SK-N-SH (cell line): ENCODE results near the gene OGDH. TPM values are rescaled to one million over a fixed set of nuclear protein-coding genes. Genes with fewer than 3 reads are reported as not detected.

Experiments
- CTCF ChIA-PET: fragments of 300-600, 350-600 bp; formaldehyde crosslinking; extraction: SDS; loops from one replicate; lab custom pipeline; 2021; lab: Yijun Ruan, JAX
- POLR2A ChIA-PET: fragments of 350-600 bp; sonication (Branson Sonifier 250); formaldehyde crosslinking; extraction: SDS; loops from one replicate; lab custom pipeline; 2020; ENCODE audit warnings: antibody characterized with exemption, inconsistent platforms; lab: Yijun Ruan, JAX
- DNase-seq: peaks from one replicate; pipeline ENCODE4 v3.0.0; 2012
- H2AFZ ChIP-seq: fragments of 200-600 bp; sonication (generic); 2 replicates; pipeline ENCODE4 v1.8.1; 2016; ENCODE audit warnings: antibody characterized with exemption, mild to moderate bottlenecking, low read depth
- H3F3A ChIP-seq: fragments of 200-600 bp; sonication (generic); replicated peaks from 2 replicates; pipeline ENCODE3; 2016; ENCODE audit warnings: antibody characterized with exemption, mild to moderate bottlenecking; ENCODE audit not compliant: insufficient read depth
- H3K27ac ChIP-seq, 2 experiments: fragments of 200-500 bp in 1 of 2; fragments of 200-600 bp in 1 of 2; sonication (Bioruptor generic) in 1 of 2; sonication (generic), shearing (Covaris generic) in 1 of 2; 2 replicates each; pipeline versions ENCODE4 v1.5.1 to v1.6.1; 2014 to 2016; ENCODE audit warnings: low read depth in 2 of 2, inconsistent platforms in 1 of 2, low read length in 1 of 2, mild to moderate bottlenecking in 1 of 2, mixed read lengths in 1 of 2
- H3K27me3 ChIP-seq: fragments of 200-600 bp; sonication (generic), shearing (Covaris generic); 2 replicates; pipeline ENCODE4 v1.6.1; 2016; ENCODE audit warnings: mixed run types; ENCODE audit not compliant: insufficient read depth
- H3K36me3 ChIP-seq, 2 experiments: fragments of 200-500 bp in 1 of 2; fragments of 200-600 bp in 1 of 2; sonication (Bioruptor generic) in 1 of 2; sonication (generic) in 1 of 2; replicated peaks in 1 of 2; 2 replicates each; pipeline versions ENCODE3 to v1.5.1; 2014 to 2016; ENCODE audit warnings: low read length in 1 of 2, mild to moderate bottlenecking in 1 of 2; ENCODE audit not compliant: insufficient read depth in 2 of 2, control insufficient read depth in 1 of 2
- H3K4me1 ChIP-seq, 2 experiments: fragments of 200-500 bp in 1 of 2; fragments of 200-600 bp in 1 of 2; sonication (Bioruptor generic) in 1 of 2; sonication (generic), shearing (Covaris generic) in 1 of 2; 2 replicates each; pipeline versions ENCODE4 v1.5.1 to v1.6.1; 2014 to 2016; ENCODE audit warnings: low read depth in 1 of 2, low read length in 1 of 2, mixed run types in 1 of 2; ENCODE audit not compliant: insufficient read depth in 2 of 2, control insufficient read depth in 1 of 2
- H3K4me2 ChIP-seq: fragments of 200-600 bp; sonication (generic), shearing (Covaris generic); 2 replicates; pipeline ENCODE4 v1.6.1; 2017; ENCODE audit warnings: mixed run types
- H3K4me3 ChIP-seq, 2 experiments: fragments of 200-500 bp in 1 of 2; fragments of 200-600 bp in 1 of 2; sonication (Bioruptor generic) in 1 of 2; sonication (generic), shearing (Covaris generic) in 1 of 2; 2 replicates each; pipeline versions ENCODE4 v1.5.1 to v1.8.1; 2014 to 2016; ENCODE audit warnings: low read depth in 2 of 2, inconsistent platforms in 1 of 2, low read length in 1 of 2, mild to moderate bottlenecking in 1 of 2, mixed read lengths in 1 of 2, moderate library complexity in 1 of 2
- H3K79me2 ChIP-seq: fragments of 200-600 bp; sonication (generic); 2 replicates; pipeline ENCODE4 v1.8.1; 2017; ENCODE audit warnings: mild to moderate bottlenecking; ENCODE audit not compliant: insufficient read depth
- H3K9ac ChIP-seq: fragments of 200-600 bp; sonication (generic); 2 replicates; pipeline ENCODE4 v1.6.1; 2017; ENCODE audit warnings: mixed run types
- H3K9me2 ChIP-seq: fragments of 200-600 bp; sonication (generic); 2 replicates; pipeline ENCODE4 v1.6.1; 2017; ENCODE audit warnings: mixed run types
- H3K9me3 ChIP-seq: fragments of 200-600 bp; sonication (generic); 2 replicates; pipeline ENCODE4 v1.6.1; 2017; ENCODE audit warnings: mixed run types, mild to moderate bottlenecking, moderate library complexity
- H4K20me1 ChIP-seq: fragments of 200-600 bp; sonication (generic); 2 replicates; pipeline ENCODE4 v1.6.1; 2017; ENCODE audit warnings: mild to moderate bottlenecking, mixed run types; ENCODE audit not compliant: insufficient read depth
- CTCF ChIP-seq: fragments of 200-600 bp; sonication (generic); IDR thresholded peaks from 2 replicates; pipeline ENCODE4 v1.6.1; 2017; ENCODE audit warnings: antibody characterized with exemption, mild to moderate bottlenecking, moderate library complexity
- EP300 ChIP-seq, 2 experiments: IDR thresholded peaks; 2 replicates each; pipeline versions ENCODE4 v1.4.0 to v1.6.1; 2012; ENCODE audit warnings: borderline replicate concordance in 1 of 2, low read depth in 1 of 2, low read length in 1 of 2
- EZH2phosphoT487 ChIP-seq: fragments of 200-600 bp; sonication (generic); IDR thresholded peaks from 2 replicates; pipeline ENCODE4 v1.6.1; 2017; ENCODE audit warnings: low read depth, mixed run types, mild to moderate bottlenecking, antibody characterized with exemption, moderate library complexity, borderline replicate concordance
- FOSL2 ChIP-seq: IDR thresholded peaks from 2 replicates; pipeline ENCODE4 v1.4.0; 2012; ENCODE audit warnings: low read depth, mild to moderate bottlenecking, moderate library complexity, borderline replicate concordance
- FOXJ3 ChIP-seq: sonication (generic); formaldehyde crosslinking; IDR thresholded peaks from 2 replicates; pipeline ENCODE4 v1.5.1; 2020; ENCODE audit warnings: mild to moderate bottlenecking, missing genetic modification reagents
- GABPA ChIP-seq: IDR thresholded peaks from 2 replicates; pipeline ENCODE4 v1.4.0; 2012; ENCODE audit warnings: low read depth, mild to moderate bottlenecking
- GATA2 ChIP-seq: sonication (generic); formaldehyde crosslinking; IDR thresholded peaks from 2 replicates; pipeline ENCODE4 v1.5.0; 2020; ENCODE audit warnings: mild to moderate bottlenecking, missing genetic modification reagents
- IRF3 ChIP-seq: fragments of 150-350 bp; IDR thresholded peaks from 2 replicates; pipeline ENCODE4 v1.6.1; 2016; ENCODE audit warnings: mild to moderate bottlenecking, low read depth, low read length
- MXI1 ChIP-seq: IDR thresholded peaks from 2 replicates; pipeline ENCODE4 v1.6.1; 2012; ENCODE audit warnings: mild to moderate bottlenecking, low read depth, low read length, improper control_type of control experiment
- RAD21 ChIP-seq: IDR thresholded peaks from 2 replicates; pipeline ENCODE4 v1.6.1; 2012; ENCODE audit warnings: mild to moderate bottlenecking, low read length
- RCOR1 ChIP-seq: fragments of 150-350 bp; IDR thresholded peaks from 2 replicates; pipeline ENCODE4 v1.6.1; 2017; ENCODE audit warnings: antibody characterized with exemption, low read length
- RFX5 ChIP-seq: IDR thresholded peaks from 2 replicates; pipeline ENCODE4 v1.6.1; 2012; ENCODE audit warnings: mild to moderate bottlenecking, improper control_type of control experiment, low read length
- SMC3 ChIP-seq: IDR thresholded peaks from 2 replicates; pipeline ENCODE4 v1.6.1; 2012; ENCODE audit warnings: low read depth, low read length, improper control_type of control experiment
- TEAD4 ChIP-seq: IDR thresholded peaks from 2 replicates; pipeline ENCODE4 v1.4.0; 2012; ENCODE audit warnings: mild to moderate bottlenecking, borderline replicate concordance; ENCODE audit not compliant: insufficient read depth
- USF2 ChIP-seq: fragments of 150-350 bp; IDR thresholded peaks from 2 replicates; pipeline ENCODE4 v1.6.1; 2017; ENCODE audit warnings: antibody characterized with exemption, low read length, low read depth, borderline replicate concordance
- YY1 ChIP-seq: IDR thresholded peaks from 2 replicates; pipeline ENCODE4 v1.4.0; 2012; ENCODE audit warnings: low read depth, mild to moderate bottlenecking
- ZBTB33 ChIP-seq: IDR thresholded peaks from 2 replicates; pipeline ENCODE4 v1.4.0; 2012; ENCODE audit warnings: low read depth, borderline replicate concordance
- WGBS: methylation state at CpG from one replicate; pipeline ENCODE4 v1.1.6; 2017; ENCODE audit warnings: low lambda C conversion rate; 5-methylcytosine and 5-hydroxymethylcytosine counted together
- polyA plus RNA-seq, 3 experiments: library from polyadenylated mRNA; depleted of rRNA; stranded (reverse); fragments of >200 nt; gene quantifications; 2 replicates each; pipeline ENCODE4 v1.2.3, GENCODE V29; 2012

The OGDH gene
- polyA plus RNA-seq, 1 of the 3 experiments (the other 2 are of a cell fraction) = 69.4 TPM

GRCh38 chr7:44599222-44599621 is 7.2 kb upstream of the OGDH start:
- TF ChIP-seq ZBTB33 (no peak), FOSL2 (no peak), CTCF (no peak), EZH2phosphoT487 (no peak), YY1 (no peak), GABPA (no peak), USF2 (no peak), GATA2 (CRISPR knock-in tag) (no peak), MXI1 (no peak), TEAD4 (no peak), RCOR1 (no peak), EP300 (IDR thresholded peaks at IDR 0.05; ENCODE audit: borderline replicate concordance in 1 of 2, low read depth in 1 of 2, low read length in 1 of 2) (no peak), IRF3 (no peak), RFX5 (no peak), FOXJ3 (CRISPR knock-in tag) (no peak), SMC3 (no peak), RAD21 (no peak)

More at GRCh38 chr7:44599222-44599621, 7.2 kb upstream of the OGDH start:
- Histone ChIP-seq H2AFZ (no peak overlapping the region), H3K4me2 (no peak overlapping the region), H4K20me1 (no peaks in the 10 kb centered on the region), H3K27me3 (no peaks in the 10 kb centered on the region), H3K4me1 (no peaks in the 10 kb centered on the region), H3K27ac (no peak overlapping the region), H3K36me3 (no peaks in the 10 kb centered on the region), H3F3A (no peaks in the 10 kb centered on the region), H3K9me2 (no peaks in the 10 kb centered on the region), H3K9me3 (no peaks in the 10 kb centered on the region), H3K79me2 (no peaks in the 10 kb centered on the region), H3K9ac (no peak overlapping the region), H3K4me3 (no peak overlapping the region)
- WGBS = 29% methylated on average over 3 of the region's 3 CpGs
- no peak for DNase-seq
- ChIA-PET POLR2A (no interaction called here), CTCF (no interaction called here)
